GM19395 (cell line): ENCODE results near the gene TATDN2.

Source experiments
- ATAC-seq: cut with Tn5 transposase; IDR thresholded peaks from one replicate; pipeline ENCODE4 v1.9.1; 2021; ENCODE audit warnings: mild to moderate bottlenecking, moderate library complexity; ENCODE audit not compliant: unreplicated experiment

The TATDN2 gene

GRCh38 chr3:10312861-10313260 is 64.6 kb downstream of the TATDN2 start:
- no peak for ATAC-seq

- no peak for ATAC-seq
These were observed 66.8 kb downstream of the TATDN2 start for GRCh38 chr3:10315101-10315500.

GRCh38 chr3:10315771-10316344 is 67.6 kb downstream of the TATDN2 start:
- no peak for ATAC-seq

- no peak for ATAC-seq
These were observed 69.2 kb downstream of the TATDN2 start for GRCh38 chr3:10317311-10317960.

GRCh38 chr3:10317961-10318350 is 69.7 kb downstream of the TATDN2 start:
- ATAC-seq, result no peak

GRCh38 chr3:10319251-10319650 is 71.0 kb downstream of the TATDN2 start:
- no peak for ATAC-seq

GRCh38 chr3:10319804-10320203 is 71.5 kb downstream of the TATDN2 start:
- no peak for ATAC-seq

- peak; percentile 9 for ATAC-seq
These were observed 72.0 kb downstream of the TATDN2 start for GRCh38 chr3:10320320-10320677.

GRCh38 chr3:10321630-10322351 is 73.5 kb downstream of the TATDN2 start:
- no peak for ATAC-seq

- no peak for ATAC-seq
These were observed 74.1 kb downstream of the TATDN2 start for GRCh38 chr3:10322352-10322710.

GRCh38 chr3:10327592-10327991 is 79.3 kb downstream of the TATDN2 start:
- no peak for ATAC-seq

- ATAC-seq, result no peak
These were observed 80.3 kb downstream of the TATDN2 start for GRCh38 chr3:10328460-10329071.

GRCh38 chr3:10329495-10330015 is 81.3 kb downstream of the TATDN2 start:
- no peak for ATAC-seq

GRCh38 chr3:10330319-10330718 is 82.1 kb downstream of the TATDN2 start:
- no peak for ATAC-seq
